GM19395 (cell line): Measurements from ENCODE around the gene PEAK1.
"Not testable (repeated sequence)": the region's sequence is repeated elsewhere in the genome, so short reads cannot be mapped to it uniquely, and the experiment has no call there.

ENCODE experiments used
- ATAC-seq: cut with Tn5 transposase; IDR thresholded peaks from one replicate; pipeline ENCODE4 v1.9.1; 2021; ENCODE audit warnings: mild to moderate bottlenecking, moderate library complexity; ENCODE audit not compliant: unreplicated experiment

PEAK1 gene

DNA sequence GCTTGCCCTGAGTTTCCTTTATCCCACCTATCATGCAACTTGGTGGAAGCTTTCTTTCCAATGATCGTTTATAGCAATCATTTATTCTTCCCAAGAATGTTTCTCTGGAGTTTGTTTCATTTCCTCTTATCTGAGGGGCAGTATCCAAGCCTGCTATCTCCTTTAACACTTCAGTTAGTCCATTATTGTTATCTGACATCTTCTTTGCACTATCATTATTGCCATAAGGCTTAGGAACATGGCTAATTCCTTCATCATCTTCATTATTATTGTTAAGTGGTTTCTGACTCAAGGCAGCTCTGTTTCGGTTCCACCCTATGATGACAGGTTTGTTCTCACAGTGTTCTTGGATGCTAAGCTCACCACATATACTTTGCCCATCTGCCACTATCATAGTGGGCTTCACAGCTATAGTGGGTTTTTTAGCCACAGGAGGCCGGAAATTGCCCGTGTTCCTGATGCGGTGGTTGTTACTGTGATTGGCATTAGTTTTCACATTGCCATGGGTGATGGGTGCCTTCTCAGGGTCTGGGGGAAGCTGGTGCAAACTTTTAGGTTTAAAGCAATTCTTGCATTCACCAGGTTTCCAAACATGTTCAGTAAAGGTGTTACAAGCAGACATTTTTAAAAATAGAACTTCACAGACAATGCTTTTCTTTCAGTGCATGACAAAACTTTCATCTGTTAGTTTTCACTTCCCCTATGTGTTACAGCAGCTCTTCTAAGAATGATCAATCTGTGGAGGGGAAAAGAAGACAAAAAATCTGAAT is 238.4 kb downstream of the PEAK1 start:
- ATAC-seq, result peak; percentile 57

DNA sequence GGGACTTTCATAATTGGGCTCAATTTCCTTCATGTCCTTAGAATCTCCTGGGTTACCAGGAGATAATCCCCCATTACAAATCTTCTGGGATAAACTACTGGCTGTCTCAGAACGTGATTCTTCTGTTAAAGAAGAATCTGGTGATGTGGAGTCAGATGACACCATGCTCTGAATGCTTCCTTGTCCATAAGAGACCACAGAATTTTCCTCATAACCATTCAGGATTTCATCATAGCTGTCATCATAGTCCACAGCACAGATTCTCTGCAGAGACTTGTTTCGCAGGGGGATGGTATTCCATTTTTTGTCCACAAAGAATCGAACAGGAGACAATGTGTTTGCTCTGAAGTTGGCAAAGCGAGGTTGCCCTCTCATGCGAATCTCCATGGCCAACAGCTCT is 239.1 kb downstream of the PEAK1 start:
- ATAC-seq, result no peak

DNA sequence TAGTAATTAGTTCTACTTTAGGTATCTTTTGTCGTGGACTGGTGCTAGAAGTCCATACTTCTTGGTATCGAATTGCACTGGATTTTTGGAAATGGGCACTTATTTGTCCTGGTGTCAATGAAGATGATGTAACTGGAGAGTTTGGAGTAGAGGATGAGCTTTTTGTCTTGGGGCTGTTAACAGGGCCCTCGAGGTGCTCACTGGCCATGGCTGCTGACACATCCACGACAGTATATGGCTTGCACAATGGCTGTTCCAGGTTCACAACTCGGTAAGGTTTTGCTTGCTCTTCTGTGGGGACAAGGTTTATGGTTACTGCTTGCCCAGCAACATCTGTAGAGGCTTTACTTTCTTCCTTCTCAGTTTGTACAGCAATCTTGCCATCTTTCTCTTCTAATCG is 239.6 kb downstream of the PEAK1 start:
- no peak for ATAC-seq

DNA sequence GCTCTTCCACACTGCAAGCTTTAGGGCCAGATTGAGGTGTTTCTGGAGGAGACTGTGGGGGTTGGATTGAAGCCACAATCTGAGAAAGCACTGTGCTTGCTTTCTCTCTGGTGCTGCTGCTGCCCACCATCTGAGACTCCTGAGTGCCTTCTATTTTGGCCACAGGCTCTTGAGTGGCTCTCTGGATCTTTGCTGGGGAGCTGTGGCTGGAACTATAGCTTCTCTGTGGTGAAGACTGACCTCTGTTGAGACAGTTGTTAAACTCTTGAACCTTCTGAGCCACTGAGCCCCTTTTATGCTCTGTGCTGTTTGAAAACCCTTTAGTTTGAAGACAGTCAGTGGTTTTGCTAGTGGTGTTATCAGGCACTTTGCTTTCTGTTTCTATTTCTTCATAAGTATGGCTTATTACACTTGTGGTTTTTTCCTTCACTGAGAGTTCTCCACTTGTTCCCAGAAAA is 240.3 kb downstream of the PEAK1 start:
- peak; percentile 63 for ATAC-seq

DNA sequence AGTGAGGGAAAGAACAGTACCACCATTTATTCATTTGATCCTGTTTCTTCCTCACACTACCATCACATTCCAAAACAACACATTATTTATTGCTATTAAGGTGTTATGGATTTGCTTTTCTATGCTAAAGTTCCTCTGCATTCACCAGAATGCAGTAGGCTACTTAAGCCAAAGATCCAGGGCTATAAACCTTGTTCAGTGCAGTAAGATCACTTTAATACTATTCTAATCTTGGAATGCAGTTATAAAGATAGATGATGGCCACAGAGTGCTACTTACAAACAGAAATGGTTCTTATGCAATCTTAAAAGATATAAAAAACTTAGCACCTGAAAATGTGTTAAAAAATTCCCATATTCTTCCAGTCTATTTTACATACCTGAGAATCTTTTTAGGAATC is 241.5 kb downstream of the PEAK1 start:
- no peak for ATAC-seq

DNA sequence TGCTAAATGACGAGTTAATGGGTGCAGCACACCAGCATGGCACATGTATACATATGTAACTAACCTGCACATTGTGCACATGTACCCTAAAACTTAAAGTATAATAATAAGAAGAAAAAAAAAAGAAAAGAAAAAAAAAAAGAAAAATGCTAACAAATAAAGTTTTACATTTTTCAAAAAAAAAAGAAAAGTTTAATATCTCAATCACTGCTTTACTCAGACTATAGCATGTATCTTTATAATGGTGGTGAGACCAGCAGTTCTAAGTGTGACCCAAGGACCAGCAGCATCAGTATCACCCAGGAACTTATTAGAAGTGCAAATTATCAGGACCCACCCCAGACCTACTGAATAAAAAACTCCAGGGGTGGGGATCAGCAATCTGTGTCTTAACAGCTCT is 243.8 kb downstream of the PEAK1 start:
- ATAC-seq, result not testable (repeated sequence)

DNA sequence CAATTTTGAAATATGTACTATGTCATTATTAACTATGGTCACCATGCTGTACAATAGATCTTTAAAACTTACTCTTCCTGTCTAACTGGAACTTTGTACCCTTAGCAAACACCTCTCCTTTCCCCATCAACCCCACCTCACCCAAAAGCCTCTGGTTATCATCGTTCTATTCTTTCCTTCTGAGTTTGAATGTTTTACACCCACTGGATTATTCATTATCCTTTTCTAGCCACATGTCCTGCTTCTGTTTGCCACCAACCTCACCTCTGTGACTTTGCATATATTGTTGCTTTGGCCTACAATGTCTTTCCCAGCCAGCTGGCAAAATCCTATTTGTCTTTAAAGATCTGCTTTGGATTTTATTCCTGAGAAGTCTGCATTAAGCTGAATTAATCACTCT is 246.4 kb downstream of the PEAK1 start:
- no peak for ATAC-seq

DNA sequence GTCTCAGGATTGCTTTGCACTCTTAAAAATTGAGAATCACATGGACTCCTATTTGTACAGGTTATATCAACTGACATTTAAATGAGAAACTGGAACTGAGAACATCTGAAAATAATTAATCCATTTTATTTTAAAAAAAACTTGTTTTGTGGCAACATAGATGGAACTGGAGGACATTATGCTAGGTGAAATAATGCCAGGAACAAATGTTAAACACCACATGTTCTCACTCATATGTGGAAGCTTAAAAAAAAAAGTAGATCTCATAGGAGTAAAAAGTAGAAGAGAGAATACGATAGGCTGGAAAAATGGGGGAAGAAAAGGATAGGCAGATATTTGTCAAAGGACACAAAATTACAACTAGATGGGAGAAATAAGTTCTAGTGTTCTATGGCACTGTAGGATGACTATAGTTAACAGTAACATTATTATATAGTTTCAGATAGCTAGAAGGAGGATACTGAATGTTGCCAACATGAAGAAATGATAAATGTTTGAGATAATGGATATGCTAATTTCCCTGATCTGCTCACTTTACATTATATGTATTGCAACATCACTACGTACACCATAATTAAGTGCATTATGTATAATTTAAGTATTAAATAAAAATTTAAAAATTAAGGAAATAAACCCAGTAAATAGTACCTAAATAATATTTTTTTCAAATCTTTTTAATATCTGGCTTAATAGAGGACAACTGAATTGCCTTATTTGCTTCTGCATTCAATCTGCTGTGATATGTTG is 248.5 kb downstream of the PEAK1 start:
- ATAC-seq, result no peak

DNA sequence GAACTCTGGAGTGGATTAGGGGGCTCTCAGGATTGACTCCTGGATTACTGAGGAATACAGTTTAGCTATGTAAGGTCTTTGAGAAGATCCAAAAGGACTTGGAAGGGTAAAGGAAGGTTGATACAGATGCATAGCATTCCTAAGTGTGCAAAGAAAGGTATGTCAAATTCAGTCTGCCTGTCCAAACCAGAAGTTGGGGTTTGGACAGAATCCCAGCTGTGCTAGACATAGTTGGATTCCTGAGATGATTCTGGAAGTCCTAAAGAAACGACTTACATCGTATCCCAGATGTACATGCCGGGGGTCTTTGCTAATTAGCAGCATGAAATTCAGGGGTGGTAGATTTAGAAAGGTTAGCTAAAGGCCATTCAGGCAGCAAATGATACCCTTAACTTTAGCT is 251.3 kb downstream of the PEAK1 start:
- ATAC-seq, result no peak

DNA sequence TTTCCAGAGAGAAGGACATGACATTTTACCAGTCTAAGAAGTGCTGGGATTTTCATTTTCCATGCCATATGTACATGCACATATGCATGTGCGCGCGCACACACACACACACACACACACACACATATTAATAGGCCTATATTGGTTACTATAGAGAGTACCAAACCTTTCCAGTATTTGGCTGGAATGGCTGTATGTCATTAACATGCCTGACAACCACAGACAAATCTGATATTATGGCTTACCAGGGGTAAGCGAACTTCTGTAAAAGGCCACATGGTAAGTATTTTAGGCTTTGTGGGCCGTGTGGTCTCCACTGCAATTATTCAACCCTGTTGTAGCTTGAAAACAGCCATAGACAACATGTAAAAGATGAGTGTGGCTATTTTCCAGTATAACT is 251.8 kb downstream of the PEAK1 start:
- no peak for ATAC-seq

DNA sequence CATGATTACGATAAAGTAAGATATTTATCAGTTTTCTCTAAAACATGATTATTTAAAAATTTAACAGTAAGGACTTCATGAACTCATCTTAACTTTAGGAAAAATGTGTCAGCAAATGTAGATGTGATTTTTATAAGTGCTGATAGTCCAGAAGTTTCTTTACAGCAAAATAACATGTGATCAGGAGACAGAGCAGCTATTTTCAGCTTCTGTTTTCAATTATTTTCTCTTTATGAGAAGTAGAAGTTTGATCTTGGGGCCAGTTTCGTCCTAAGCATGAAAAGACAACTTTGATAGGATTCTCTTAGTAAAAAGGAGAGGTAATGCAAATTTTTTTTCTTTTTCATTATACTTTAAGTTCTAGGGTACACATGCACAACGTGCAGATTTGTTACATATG is 252.5 kb downstream of the PEAK1 start:
- ATAC-seq, result no peak

DNA sequence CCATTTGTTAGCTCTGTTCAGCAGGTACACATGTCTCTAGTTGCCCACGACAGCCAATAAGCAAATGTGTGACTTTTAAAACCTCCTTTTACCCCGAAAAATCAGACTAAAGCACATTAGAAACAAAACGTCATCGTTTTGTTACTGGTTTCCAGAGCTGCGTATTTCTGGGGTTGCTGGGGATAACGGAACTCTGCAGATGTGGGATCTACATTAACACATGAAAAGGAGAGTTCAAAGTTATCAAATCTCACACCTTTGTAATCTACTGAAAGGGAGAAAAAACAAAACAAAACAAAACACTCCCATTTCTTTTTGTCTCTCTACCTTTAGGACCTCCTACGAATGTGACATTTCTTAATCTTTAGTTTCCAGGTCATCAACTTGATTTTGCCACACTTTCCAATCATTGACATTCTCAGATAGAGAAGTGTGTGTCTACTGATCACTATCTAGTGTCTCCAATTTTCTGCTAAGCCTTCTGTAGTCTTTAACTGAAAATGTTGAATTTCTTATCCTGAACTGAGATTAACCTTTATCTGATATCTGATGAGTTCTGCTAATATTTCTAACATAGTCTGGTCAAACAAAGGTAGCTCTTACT is 256.0 kb downstream of the PEAK1 start:
- ATAC-seq, result no peak

DNA sequence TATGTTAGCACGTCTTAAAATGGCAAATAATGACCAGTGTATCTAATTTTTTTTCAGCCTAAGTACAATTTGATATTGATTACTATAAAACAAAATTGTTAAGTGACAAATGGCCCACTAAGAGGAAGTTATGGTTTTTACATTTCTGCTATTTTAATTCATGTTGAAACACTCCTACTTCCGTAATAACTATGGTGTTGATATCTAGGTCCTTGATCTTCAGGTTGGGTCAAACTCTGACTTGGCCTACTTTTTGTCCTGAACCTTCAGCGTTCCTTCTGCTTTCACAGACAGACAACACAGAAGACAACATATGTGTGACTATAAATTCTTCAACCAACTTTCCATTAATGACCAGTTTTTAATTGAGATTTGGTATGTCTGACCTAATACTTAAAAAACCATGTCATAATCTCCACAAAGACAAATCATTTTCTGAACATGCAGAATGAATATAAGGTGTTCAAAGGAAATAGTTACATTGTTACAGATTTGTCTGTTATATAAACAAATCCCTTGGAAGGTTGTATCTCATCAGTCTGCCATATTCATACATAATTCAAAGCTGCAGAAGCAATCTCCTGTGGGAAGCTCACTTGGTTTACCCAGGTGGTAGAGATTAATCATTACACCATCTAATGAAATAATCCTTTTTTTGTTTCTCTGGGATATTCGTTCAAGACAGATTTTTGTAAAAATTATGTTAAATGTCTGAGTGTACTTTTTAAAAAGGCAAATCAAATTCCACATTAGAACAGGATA is 256.9 kb downstream of the PEAK1 start:
- ATAC-seq, result no peak

DNA sequence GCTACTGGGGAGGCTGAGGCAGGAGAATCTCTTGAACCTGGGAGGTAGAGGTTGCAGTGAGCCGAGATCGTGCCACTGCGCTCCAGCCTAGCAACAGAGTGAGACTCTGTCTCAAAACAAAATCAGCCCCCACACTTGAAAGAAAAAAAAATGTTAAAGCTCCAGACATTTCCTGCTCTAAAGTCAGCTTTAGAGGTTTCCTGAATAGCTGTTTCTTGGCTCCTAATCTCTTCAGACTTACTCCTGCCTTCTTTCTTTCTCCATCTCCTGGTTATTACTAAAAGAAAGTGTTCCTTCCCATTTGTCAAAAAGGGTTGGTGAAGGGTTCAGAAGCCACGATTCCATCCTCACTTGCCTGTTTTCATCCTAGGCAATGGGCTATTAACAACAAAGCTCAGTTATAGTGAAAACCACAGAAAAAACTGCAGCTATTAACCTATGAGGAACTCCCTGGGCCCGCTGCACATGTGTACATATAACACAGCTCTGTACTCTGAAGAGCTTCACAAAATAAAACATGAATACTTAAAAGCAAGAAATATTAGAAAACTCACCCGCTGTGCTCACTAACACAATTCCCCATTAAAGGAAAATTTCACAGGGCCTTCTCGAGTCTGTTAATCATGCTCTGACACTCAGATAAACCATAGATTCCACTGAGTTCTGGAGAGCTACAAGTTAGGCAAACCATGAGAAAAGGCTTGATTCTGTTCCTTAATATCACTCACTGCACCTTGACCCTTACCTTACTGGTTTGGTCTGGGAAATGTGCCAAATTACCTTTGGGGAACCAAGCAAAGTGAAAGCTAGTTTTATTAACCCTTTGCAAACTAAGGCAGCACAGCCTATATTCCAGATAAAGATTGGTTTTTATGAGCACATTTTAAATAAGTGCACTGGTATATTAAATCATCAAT is 259.1 kb downstream of the PEAK1 start:
- ATAC-seq, result no peak

DNA sequence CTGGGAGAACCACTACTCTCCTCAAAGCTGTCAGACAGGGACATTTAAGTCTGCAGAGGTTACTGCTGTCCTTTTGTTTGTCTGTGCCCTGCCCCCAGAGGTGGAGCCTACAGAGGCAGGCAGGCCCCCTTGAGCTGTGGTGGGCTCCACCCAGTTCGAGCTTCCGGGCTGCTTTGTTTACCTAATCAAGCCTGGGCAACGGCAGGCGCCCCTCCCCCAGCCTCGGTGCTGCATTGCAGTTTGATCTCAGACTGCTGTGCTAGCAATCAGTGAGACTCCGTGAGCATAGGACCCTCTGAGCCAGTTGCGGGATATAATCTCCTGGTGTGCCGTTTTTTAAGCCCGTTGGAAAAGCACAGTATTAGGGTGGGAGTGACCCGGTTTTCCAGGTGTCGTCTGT is 263.9 kb downstream of the PEAK1 start:
- not testable (repeated sequence) for ATAC-seq

DNA sequence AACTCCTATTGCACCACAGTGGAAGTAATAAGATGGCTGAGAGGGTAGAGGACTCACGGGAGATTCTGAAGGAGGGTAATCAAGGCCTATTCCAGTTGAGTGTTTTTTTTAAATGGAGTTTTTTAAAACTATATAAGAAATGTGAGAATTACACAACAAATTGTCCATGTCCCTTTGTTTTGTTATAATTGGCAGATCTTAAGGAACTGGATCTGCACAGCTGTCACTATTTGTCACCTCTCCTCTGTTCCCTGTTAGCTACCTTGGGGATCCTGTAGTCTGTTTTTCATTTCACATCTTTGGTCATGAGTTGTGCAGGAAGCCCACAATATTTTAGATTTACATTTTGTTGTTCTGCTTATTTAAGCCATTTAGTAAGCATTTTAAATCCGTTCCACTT is 271.7 kb downstream of the PEAK1 start:
- ATAC-seq, result no peak

DNA sequence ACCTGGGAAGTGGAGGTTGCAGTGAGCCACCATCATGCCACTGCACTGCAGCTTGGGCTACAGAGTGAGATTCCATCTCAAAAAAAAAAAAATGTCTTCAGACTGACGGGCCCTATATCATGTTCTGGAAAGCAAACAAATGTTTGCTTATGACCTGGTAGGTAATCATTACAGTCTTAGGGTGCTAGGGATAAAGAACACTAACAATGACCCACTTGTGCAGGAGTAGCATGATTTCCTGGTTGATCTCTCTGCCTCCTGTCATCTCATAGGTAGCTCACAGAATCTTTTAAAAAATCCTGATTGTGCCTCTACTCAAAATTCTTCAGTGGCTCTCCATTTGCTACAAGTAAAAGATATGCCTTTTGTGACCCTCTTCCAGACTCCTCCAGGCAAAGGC is 274.5 kb downstream of the PEAK1 start:
- ATAC-seq, result no peak

DNA sequence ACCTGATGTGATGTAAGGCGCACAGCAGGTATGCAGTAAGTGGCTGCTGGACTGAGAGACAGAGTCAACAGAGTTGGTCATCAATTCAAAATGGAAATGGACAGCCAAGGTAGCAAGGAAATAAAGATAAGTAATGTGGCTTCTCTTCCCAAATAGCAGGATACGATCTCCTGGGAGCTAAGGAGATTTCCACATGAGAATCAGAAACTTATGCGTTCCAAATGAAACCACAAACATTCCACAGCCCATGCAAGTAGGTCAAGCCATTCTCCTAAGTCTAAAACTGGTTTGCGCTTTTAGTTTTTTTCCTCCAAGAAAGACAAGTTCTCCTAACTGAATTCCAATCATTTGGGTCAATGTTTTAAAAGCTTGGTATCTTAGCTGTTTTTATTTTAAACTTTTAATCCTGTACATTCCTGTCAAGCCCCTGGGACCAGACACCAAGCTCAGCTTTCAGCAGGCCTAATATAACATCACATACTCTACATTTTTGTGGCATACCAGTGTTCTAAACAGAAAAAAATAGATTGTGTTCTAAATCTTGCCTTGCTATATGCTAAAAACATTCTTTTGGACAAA is 275.3 kb downstream of the PEAK1 start:
- ATAC-seq, result no peak

DNA sequence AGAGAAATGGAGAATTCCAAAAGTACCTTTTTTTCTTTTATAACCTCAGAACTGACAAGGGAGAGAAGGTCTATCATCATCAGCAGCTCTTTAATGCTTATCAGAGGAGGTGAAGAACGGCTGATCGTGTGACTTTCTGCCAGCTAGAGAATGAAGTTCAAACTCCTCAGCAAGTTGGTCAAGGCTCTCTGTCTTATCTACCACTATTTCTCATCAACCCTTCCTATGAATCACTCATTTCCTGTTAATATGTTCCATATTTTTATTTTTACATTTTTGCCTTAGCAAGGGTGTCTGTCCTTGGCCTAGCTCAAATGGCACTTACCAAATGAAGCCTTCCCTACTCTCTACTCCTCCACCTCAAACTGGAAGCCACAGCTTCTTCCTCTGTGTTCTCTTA is 275.9 kb downstream of the PEAK1 start:
- no peak for ATAC-seq

DNA sequence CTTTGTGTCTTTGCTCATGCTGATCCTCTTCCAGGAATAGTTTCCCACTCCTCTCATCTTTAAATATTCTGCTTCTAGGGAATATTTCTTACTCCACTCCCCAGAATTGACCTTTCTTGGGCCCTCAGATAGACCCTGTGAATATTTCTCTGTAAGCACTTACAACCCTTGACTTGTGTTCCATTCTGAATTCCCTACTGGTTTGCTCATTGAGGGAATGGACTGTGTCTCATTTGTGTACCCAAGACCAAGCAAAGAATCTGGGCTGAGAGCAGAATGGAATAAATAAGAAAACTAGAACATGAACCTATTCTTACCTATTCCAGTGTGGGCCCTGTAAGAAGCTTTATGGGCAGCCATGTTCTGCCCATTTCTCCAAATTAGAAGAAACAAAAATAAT is 276.3 kb downstream of the PEAK1 start:
- ATAC-seq, result no peak
